Skin of body (tissue), 2 donors: ENCODE data around the gene AGXT. TPM values are rescaled to one million over a fixed set of nuclear protein-coding genes. Genes with fewer than 3 reads are reported as not detected.

Experiments
- DNase-seq: peaks from one replicate; lab custom pipeline; 2025; lab: John Stamatoyannopoulos, UW
- total RNA-seq: library from RNA; depleted of rRNA; stranded (reverse); fragments of >200 nt; gene quantifications from one replicate; pipeline ENCODE4 v1.2.3, GENCODE V29; 2014

Gene AGXT
- total RNA-seq, 1 donor from 2014 or later, result 0.10 TPM

DNA sequence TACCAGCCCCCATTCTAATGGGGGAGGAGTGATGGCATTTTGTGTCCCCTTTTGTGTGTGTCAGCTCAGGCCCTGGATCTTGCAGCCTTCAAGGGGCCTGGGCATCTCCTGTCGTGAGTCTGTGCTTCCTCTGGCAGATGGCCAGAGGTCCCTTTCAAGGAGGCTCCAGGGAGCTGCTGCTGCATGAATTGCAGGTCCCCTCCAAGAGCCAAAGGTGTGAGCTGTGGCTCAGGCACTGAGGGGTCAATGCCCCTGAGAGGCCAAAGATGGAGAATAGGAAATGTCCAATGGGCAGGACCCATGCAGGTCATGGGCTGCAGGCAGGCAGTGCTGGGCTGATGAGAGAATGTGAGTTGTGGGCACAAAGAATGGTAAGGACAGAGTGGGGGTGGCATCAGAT is 16.9 kb downstream of the AGXT start:
- no peak for DNase-seq

DNA sequence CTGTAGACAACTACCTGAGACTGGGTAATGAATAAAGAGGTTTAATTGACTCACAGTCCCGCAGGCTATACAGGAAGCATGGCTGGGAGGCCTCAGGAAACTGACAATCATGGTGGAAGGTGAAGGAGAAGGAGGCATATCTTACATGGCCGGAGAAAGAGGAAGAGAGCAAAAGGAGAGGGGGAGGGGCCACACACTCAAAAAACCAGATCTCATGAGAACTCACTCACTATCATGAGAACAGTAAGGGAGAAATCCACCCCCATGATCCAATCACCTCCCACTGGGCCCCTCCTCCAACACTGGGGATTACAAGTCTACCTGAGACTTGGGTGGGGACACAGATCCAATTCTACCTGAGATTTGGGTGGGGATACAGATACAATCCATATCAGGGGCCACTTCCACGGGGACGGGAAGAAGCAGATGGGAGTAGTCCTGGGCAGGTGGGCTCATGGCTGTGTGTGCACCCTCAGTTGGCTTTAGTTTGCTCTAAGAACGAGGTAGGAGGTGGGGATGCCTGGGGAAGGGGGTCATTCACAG is 17.5 kb downstream of the AGXT start:
- DNase-seq, result no peak

DNA sequence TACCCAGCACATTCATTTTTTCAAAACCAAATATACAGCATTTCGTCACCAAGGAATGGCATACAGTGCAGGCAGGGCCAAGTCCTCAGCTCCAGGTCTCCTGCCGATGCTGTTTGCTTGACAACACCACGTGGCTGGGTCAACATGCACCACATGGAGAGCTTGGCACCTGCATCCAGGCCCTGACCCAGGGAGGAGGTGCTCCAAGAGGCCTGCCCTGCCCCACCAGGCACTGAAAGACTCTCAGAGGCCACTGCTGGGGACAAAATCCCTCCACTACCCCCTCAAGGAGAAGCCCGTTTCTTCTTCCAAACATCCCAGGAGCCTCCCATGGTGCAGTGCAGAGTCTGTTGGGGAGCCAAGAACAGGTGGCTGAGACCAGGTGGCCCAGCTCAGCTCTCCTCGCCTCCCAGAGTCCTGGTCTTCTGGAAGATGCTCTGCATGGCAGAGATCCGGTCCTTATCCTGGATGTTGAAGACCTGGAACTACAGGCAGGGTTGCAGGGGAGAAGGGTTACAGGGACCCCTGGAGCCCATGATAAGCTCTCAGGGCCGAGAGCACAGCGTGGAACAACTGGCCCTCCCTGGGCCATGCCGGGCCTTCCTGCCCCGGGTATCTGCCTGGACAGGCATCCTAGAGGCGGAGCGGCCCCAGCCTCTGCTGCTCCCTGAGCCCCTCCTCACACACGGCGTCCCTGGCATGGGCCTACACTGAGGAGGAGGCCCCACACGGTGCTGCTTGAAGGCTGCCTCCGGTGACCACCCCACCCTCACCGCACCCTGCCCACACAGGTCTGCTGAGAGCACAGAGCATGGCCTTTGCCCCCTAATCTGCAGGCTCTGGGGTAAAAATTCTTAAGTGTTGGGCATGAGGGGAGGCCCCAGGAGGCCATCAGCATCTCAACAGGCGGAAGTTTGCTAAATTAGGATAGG is 18.3 kb downstream of the AGXT start:
- no peak for DNase-seq

DNA sequence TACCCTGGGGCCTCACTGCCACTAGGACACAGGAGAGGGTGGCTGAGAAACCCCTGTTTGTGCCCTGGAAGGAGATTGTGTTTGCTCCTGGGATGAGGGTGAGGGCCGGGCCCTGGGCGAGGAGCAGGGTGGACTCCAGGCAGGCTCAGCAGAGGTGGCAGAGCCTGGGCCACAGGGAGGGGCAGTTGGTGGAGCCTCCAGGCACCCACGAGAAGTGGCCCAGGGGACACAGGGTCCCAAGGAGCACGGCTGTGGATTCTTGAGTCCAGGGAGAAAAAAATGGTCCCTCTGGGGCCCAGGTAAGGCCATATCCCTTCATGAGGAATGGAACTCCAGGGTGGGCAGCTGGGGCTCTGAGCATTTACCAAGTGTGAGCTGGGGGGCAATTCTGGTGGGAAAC is 19.0 kb downstream of the AGXT start:
- no peak for DNase-seq

DNA sequence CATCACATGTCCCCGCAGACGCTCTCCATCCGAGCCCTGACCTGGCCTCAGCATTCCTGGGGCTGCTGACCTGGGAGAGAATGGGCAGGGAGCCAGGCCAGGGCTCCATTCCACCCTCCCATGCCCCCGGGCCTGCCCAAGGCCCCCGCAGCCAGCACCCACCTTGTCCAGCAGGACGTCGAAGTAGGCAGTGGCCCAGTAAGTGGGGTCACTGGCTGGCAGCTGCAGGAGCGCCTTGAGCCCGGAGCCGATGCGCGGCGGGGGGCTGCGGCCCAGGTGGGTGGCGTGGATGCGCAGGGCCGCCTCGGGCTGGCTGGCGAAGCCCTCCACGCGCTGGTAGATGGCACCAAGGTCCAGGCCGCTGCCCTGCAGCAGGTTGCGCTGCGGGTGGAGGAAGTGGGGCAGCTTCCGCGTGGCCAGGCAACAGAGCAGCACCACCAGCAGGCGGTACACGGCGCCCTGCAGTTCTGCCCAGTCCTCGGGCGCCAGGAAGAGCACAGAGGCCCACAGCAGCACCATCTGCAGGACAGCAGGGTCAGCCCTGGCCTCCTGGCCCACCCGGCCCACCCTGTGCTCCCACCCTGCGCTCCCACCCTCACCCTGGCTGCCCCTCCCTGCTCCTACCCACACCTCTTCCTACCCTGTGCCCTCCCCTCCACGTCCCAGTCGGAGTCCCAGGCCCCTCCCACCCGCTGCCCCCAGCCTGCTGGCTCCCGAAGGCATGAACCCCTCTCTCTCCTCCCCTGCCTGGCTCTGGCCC is 19.7 kb downstream of the AGXT start:
- no peak for DNase-seq

DNA sequence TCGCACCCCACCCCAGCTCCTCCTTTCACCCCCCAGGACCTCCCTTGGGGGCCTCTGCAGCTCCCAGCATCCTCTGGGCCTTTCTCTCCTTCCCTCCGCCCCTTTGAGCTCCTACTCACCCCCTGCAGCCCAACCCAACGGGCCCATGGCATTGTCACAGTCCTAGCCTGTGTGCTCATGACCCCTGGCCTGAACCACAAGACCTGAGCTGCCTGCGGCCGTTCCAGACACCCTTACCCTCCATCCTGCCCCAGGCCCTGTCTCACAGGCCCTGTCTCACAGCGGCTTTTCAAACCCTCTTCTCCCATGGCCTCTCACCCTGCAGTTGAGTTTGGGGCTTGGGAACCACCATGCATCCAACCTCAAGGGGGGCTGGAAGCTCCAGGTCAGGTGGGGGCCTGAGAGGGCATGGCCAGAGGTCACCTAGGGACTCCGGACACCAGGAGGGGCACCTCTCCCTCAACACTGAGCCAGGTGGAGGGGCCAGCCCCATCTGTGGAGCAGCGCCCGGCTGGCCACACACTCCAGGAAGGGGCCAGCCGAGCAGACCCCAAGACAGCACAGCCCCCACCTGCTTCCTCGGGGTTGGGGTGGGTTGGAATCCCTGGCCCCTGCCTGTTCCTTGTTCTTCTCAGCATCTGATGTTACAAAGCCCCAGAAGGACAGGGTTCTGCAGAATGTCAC is 20.4 kb downstream of the AGXT start:
- no peak for DNase-seq

DNA sequence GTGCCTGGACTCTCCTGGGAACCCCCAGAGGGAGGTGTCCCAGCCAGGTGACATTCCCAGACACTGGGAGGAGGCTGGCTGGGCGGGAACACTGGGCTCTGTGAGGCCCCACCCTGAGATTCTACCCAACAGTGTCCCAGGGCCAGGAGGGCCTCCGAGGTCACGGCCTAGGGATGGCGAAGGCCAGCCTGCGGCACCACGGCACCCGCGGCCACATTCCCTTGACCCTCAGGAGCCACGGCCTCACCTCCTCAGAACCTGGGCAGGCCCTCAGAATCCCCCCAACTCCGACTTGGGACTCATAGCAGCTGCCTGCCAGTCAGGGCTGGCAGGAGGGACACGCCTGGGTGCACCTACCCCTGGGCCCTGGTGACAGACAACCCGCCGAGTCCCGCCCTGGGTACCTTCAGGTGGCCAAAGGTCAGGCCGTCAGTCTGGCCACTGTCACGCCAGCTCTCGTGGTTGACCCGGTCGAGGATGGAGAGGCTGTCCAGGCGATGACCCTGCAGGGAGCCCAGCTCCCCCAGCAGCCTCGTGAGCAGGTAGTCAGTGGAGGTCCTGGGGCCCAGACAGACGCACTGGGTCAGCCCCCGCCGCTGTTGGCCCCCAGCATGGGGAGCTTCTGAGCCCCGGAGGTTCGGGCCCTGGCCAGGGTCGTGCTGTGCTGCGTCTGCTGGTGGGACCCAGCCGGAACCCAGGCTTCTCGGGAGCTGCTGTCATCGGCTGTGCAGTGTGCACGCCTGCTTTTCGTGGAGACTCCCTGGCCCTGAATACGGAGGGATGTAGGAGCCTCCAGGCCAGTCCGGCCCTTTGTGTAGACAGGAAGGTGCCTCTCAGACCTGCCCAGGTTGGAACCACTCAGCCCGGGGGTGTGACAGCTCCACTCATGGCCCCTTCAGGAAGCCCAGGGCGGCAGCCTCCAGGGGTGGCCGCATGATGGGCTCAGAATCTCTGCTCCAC is 21.3 kb downstream of the AGXT start:
- no peak for DNase-seq

DNA sequence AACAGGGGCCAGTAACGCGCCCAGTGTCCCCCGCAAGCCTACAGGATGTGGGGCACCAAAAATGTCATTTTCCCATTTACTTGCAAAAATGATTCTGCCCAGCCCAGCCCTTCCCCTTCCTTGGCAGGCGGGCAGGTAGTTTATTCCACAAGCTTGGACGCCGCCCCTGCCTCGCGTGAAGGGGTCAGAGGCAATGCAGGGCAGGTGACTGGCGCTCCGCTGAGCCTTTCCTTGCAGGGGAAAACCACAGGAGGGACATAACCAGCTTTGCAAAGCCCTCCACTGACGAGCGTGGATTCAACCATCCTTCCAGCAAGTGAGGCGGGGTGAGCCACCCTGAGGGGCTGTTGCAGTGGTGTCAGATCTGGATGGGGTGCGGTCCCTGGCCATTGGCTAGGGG is 22.1 kb downstream of the AGXT start:
- DNase-seq, result no peak

DNA sequence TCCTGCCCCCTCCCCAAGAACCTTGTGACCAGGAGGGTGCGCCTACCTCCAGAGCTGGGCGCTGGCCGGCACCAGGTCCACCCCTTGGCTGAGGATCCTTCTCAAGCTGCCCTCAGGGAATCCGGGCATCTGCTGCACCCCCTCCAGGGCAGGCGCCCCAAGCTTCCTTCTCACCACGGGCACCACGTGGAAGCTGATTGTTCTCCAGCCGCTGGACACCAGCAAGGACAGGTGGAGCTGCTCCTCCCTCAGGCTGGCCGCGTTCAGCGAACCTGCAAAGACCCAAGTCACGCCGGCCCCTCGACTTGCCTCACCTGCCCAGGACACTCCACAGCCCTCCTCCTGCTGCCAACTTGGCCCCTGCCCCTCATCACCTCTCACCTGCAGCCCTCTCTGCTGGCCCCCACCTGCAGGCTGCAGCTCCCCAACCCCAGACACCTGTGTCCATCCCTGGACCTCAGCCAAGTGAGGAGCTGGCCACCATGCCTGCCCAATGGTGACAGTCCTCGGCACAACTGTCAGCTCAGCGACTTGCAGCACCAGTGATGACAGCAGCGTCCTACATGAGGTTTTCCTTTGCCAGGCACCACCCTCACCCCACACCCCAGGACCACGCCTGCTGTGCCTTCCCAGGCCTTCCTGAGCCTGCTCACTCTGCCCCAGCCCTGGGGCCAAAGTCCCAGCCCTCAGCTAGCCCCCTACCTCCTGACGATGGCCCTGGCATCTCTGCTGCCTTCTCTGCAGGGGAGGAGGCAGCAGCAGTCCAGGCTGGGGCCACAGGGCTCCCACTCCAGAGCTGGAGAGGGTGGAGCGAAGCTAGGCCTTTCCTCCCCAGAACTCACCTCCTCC is 23.1 kb downstream of the AGXT start:
- no peak for DNase-seq

DNA sequence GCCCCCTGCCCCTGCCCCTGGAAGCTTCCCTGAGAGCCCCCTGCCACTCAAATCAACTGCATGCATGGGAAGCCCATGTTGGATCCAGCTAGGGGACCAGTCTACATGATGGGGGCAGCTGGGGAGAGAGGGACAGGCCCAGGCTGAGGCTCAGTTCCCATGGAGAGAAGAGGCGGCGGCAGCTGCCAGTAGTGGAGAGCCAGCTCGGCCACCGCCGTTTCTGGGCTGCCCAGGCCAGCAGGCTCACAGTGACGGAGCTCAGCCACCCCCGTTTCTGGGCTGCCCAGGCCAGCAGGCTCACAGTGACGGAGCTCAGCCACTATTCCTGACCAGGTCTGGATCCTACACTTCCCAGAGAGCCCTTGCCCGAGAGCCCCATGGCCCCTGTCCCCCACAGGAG is 23.7 kb downstream of the AGXT start:
- no peak for DNase-seq

DNA sequence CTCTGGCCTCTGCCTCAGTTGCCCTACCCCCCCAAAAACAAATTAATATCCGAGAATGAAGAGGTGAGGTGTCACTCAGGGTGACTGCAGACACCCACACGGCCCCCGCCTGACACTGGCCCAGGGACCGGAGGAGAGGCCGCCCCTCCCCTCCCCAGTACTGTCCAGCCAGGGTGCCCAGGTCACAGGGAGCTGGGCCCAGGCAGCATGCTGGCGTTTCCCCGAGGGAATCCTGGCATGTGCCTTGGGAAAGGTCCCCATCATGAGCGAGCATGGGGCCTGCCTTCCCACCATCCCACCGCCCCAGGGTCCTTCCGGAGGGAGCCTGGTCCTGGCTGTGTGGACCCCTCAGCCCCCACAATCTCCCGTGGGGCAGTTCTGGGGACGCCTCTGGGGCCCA is 24.3 kb downstream of the AGXT start:
- DNase-seq, result no peak

DNA sequence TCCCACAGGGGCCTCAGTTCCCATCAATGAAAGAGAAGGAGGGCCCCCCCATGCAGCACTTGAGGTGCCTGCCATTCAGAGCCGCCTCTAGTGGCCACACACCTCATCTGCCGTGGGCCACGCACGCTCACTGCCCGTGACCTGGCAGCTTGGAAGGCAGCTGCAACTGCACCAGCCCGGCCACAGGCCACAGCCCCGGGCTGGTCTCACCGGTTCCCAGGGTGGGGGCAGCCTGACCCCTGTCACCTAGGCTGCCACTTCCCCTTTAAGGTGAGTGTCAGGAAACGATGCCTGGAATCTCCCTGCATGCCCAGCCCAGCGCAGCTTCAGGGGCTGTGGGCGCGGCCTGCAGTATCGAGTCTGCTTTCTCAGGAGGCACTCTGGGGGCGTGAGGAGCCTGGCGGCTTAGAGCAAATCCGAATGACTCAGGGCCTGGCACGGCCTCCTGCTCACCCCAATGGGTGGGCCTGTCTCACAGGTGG is 24.8 kb downstream of the AGXT start:
- no peak for DNase-seq

DNA sequence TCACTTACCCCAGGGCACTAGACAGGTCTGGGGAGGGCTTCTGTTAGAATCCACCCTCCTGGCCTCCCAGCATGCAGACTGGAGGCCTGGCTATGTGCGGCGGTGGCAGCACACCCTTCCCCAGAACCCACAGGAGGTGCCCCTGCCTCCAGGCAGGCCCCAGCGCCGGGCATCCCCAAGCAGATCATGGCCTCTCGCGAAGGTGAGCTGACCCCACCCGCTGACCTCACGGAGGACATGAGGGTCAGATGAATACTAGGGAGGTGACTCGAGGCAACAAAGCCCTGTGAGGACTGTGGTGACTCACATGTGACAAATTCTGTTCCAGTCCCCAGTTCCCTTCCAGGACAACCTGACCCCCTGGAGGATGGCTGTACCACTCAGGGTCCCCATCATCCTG is 25.4 kb downstream of the AGXT start:
- no peak for DNase-seq

DNA sequence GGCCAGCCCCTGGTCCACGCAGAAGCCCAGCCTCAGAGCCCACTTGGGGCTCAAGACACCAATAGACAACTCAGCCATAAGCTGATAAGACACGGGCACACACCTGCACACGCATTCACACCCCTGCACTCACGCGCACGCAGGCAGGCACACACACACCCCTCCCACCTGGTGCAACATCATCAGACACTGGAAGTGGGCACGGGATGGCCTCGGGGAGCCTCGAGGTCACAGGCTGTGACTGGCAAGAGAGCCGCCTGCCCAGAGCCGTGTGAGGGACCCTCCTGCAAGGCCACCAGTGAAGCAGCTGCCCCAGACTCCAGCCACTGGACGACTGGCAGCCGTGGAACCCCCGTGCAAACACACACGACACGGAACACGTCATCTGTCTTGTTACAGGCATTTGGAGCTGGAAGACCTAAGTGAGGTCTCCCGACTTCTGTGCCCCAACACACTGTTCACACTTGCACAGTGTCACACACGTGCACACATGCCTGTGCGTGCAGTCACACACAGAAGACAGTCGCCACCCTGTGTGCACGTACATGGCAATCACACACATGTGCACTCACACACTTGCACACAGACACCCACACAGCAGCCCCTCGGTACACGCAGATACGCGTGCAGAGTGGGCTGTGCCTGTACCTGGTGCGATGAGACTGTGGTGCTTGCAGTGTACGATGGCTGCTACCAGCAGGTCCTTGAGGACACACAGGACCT is 26.4 kb downstream of the AGXT start:
- no peak for DNase-seq

DNA sequence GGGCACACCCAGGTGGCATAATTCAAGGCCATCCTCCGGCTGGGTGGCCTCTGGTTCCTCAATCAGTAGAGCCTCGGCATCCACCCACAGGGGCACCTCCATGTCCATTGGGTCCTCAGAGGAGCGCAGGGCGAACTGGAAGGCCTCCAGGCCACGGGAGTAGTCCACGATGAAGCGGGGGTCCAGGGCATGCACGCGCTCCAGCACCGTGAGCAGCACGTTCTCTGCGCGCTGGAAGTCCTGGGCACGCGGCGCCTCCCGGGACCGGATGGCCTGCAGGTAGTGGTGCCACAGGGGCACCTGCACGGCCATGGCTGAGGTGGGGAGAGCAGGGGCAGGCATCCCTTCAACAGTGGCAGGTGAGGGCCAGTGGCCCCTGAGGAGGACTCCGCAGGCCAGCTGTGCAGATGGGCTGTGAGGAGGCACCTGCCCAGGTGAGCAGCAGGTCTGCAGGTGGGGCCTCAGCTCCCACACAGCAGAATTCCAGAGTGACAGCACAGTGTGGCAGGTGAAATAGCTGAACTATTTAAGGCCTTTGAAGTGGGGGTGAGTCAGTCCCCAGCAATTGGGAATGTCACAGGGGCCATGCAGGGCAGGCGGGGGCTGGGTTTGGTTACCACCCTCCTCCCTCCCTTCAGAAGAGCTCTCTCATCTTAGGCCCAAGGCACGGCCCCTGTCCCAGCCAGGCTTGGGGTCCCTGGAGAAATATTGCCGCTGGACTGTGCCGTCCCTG is 27.2 kb downstream of the AGXT start, which contains the start of gene MAB21L4:
MAB21L4 (minus strand) TSS at position 501 of the 733 bp plus-strand sequence; CDS start at position 342, 159 bp downstream.
- DNase-seq, result no peak

DNA sequence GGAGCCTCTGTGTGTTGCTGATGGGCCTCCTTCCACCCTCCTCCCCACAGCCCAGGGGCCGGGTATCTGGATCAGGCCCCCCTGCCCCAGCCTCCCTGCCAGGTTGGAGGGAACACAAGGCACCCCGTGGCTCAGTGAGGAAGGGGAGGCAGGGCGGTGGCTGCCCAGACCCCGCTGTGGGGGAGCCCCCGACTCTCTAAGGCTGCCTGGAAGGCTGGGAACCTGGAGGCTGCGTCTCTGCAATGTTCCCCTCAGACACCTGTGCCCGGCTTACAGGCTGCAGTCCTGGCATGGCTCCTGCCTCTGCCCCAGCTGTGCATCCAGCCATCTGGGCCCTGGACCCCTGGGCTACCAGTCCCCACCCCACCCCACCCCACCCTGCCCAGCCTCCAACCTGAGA is 27.8 kb downstream of the AGXT start:
- DNase-seq, result no peak

DNA sequence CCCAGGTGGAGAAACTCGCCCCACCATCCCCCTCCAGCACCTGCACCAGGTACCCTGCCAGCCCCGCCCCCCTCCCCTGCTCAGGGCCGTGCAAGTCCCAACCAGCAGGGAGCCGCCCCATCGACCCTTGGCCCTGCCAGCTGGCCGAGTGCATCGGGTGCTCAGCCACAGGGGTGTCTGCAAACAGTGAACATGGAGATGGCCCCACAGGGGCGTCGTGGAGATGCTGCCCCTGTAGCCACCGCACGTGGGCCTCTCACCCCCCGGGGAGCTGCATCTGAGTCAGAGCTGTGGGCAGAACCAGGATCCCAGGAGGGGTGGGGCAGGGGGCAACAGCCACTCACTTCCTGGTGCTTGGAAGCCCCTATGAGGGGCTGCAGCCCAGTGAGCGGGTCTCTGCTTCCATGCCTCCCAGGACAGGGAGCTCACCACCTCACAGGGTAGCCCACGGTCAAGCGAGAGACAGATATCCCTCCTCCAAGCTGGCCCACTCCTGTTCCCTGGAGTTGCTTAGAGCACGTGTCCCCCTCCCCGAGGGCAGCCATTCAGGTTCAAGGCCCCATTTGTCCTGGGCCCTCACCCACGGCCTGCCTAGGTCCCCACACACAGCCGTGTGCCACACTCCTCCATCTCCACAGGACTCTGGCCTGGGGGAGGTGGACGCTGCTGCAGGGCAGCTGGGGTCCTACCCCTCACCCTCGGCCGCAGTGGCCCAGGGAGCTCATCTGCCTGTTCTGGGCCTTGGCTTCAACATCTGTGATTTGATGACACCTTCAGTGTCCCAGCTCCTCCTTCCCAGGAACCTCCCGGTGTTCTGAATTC is 28.5 kb downstream of the AGXT start:
- no peak for DNase-seq
